Colonic mucosa (tissue), 4 donors: ENCODE data around the gene TMED4. TPM values are rescaled to one million over a fixed set of nuclear protein-coding genes. Genes with fewer than 3 reads are reported as not detected.

Experiments used
- DNase-seq: peaks from one replicate; pipeline ENCODE4 v3.0.0-alpha.2; 2020
- H3K27ac ChIP-seq: fragments of 200-600 bp; one replicate; pipeline ENCODE4 v1.8.0; 2021
- H3K27me3 ChIP-seq: fragments of 200-600 bp; one replicate; pipeline ENCODE4 v1.8.0; 2021
- H3K36me3 ChIP-seq: fragments of 200-600 bp; one replicate; pipeline ENCODE4 v1.8.0; 2021
- H3K4me1 ChIP-seq: fragments of 200-600 bp; one replicate; pipeline ENCODE4 v1.8.0; 2021; ENCODE audit warnings: mild to moderate bottlenecking
- H3K4me3 ChIP-seq: fragments of 200-600 bp; one replicate; pipeline ENCODE4 v1.8.0; 2021
- H3K9ac ChIP-seq, 2 donors: one replicate each; pipeline ENCODE4 v1.7.0; 2013; ENCODE audit warnings: control low read depth in 2 of 2, low read depth in 2 of 2, low read length in 2 of 2
- H3K9me3 ChIP-seq: fragments of 200-600 bp; one replicate; pipeline ENCODE4 v1.8.0; 2021
- intact Hi-C: fragments of 100-400 bp; cut with DNase I; formaldehyde crosslinking; loops from one replicate; pipeline ENCODE4 v1.14.1; 2022
- total RNA-seq, 2 donors: library from RNA; stranded (reverse); fragmentation: NEBNext Ultra II Directional in 1 of 2; extraction: Animal tissue kit (Norgen Biotek cat#: 25700) in 1 of 2; gene quantifications; one replicate each; pipeline ENCODE4 v1.2.1, GENCODE V29; 2021
- TF ChIP-seq, protein P1 (sequence below): fragments of 200-600 bp; IDR thresholded peaks from one replicate; pipeline ENCODE4 v1.8.0; 2022; ENCODE audit warnings: antibody characterized with exemption, mild to moderate bottlenecking
- donor health status: healthy.
- donor health status: DM: no; HTN: no; CAD: no.
- donor health status: DM: no; HTN: no; CAD: no.

The TMED4 gene
- total RNA-seq, 2 donors from 2014 or later = 81.7 to 96.9 TPM

DNA sequence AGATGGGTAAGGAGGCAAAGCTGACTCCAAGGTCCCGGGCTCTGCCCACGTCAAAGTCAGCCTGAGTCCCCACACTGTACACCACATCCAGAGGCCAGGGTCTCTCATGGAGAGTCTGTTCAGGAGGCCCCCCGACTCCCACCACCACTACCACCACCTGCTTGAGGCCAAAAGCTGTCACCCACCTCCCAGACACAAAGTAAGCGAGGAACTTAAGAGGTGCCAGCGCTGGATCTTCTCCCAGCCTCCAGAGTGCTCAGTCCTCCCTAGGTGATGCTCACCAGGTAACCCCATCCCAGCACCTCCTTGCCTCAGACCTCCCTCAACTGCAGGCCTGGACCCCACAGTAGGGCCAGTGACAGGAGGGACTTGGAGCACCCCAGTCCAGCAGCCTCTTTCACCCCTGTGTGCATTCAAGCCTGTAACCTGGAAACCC, 41.4 kb downstream of the TMED4 start:
- H3K9me3 ChIP-seq = no peaks in the 10 kb centered on the region
- intact Hi-C loops = no loop called here
- H3K36me3 ChIP-seq = no peaks in the 10 kb centered on the region
- H3K4me3 ChIP-seq = no peak overlapping the region
- DNase-seq = no peak
- TF ChIP-seq, protein P1, sequence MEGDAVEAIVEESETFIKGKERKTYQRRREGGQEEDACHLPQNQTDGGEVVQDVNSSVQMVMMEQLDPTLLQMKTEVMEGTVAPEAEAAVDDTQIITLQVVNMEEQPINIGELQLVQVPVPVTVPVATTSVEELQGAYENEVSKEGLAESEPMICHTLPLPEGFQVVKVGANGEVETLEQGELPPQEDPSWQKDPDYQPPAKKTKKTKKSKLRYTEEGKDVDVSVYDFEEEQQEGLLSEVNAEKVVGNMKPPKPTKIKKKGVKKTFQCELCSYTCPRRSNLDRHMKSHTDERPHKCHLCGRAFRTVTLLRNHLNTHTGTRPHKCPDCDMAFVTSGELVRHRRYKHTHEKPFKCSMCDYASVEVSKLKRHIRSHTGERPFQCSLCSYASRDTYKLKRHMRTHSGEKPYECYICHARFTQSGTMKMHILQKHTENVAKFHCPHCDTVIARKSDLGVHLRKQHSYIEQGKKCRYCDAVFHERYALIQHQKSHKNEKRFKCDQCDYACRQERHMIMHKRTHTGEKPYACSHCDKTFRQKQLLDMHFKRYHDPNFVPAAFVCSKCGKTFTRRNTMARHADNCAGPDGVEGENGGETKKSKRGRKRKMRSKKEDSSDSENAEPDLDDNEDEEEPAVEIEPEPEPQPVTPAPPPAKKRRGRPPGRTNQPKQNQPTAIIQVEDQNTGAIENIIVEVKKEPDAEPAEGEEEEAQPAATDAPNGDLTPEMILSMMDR = no peak
- no peak overlapping the region for H3K9ac ChIP-seq
- H3K27me3 ChIP-seq = no peaks in the 10 kb centered on the region
- H3K4me1 ChIP-seq = no peaks in the 10 kb centered on the region
- no peak overlapping the region for H3K27ac ChIP-seq

DNA sequence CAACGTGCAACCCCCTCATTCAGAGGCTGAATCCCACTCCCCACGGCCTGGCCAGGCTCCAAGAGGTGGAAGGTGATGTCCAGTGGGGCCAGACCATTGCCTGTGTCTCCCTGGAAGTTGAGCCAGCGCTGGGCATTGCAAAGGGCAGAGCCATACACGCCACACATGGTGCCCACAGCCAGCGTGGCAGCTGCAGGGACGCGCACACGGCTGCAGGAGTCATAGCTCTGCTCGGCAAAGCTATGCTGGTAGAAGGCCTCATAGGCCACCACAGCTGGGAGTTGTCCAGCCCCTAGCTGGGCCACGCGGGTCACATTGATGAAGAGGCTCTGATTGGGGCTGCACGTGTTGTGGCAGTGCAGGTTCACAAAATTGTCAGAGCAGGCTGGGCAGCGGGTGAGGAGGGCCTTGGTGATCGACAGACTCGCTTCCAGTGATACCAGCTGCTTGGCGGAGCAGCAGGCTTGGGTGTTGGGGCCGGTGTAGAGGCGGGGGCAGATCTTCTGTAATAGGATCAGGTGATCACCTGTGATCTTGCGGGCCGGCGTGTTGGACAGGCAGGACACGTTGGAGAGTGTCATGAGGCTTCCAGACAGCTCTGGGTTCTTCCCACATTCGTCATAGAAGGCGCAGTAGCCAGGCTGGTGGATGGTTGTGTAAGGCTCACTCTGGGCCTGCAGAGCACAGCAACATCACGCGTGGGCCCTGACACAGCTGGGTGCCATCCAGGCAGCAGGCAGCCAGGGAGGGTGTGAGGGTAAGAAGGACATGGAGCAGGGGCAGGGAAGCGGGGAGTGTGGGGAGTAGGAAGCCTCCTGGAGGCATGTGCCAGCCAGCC, 42.1 kb downstream of the TMED4 start:
- Histone ChIP-seq H3K4me3 (no peak overlapping the region), H3K27me3 (no peaks in the 10 kb centered on the region), H3K9ac (no peak overlapping the region), H3K4me1 (no peaks in the 10 kb centered on the region), H3K27ac (no peak overlapping the region), H3K9me3 (no peaks in the 10 kb centered on the region), H3K36me3 (no peaks in the 10 kb centered on the region)
- intact Hi-C loops = no loop called here
- DNase-seq = no peak
- TF ChIP-seq, protein P1 = no peak

DNA sequence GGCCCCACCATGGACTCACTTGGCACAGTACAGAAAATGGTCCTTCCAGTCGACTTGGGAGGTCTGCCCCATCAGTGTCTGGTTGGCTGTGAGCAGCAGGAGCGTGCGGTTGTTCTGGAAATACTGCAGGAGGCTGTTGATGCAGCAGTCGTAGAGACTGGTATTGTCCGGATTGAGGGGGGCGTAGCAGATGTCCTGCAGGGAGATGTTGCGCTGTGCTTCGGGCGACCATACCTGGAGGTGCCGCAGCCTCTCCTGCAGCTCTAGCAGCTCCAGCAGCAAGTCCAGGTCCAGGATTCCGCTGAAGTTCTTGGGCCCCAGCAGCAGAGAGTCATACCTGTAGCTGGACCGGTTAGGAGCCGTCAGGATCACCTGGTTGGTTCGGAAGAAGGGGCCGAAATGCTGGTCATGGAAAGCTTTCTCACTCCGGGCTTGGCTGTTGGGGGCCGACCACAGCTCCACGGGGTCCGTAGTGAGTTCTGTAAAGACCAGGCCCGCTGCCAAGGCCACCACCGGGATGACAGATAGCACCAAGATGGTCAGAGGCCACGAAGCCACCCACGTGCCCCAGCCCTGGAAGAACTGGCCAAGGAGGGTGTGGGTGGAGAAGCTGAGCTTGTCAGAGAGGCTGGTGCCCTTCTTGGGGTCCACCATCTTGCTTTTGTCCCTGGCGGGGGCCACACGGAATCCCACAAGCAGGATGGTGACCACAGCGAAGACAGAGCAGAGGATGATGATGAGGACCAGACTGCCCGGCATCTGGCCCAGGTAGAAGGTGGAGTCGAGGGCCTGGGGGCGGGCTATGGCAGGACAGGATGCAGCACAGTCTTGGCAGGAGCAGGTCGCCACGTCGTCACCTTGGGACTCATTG, 43.0 kb downstream of the TMED4 start:
- no peak for DNase-seq
- TF ChIP-seq, protein P1 = no peak
- Histone ChIP-seq H3K36me3 (no peaks in the 10 kb centered on the region), H3K4me3 (no peak overlapping the region), H3K9me3 (no peaks in the 10 kb centered on the region), H3K4me1 (no peaks in the 10 kb centered on the region), H3K9ac (no peak overlapping the region), H3K27me3 (no peaks in the 10 kb centered on the region), H3K27ac (no peak overlapping the region)
- intact Hi-C loops = no loop called here

DNA sequence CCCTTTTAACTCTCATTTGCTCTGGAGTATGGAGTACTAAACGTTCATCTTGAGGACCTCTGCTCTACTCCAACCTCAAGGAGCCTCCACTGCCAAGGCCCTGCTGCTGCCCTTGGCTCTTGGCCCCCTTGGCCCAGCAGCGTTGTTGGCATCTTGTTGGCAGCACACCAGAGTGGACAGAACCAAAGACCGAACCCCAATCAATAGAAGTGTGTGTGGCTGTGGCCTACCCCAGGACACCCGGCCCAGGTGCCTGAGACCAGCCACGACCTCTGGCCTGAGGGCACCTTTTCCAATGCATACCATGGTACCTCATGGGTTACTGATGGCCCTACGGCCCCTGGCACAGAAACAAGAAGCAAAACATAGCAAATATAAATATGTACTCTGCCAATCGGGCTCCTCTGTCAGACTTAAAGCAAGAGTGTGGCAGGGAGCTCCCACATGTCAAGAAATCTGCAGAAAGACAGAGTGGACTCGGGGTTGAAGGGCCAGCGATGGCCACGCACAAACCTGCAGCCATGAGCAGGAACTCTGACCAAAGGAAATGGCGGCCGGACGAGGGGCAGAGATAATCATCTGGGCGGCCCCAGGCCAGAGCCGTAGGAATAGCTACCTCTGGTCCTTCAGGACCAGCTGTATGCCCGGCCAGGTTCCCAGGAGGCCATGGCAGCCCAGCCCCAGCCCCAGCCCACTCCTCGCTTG, 43.8 kb downstream of the TMED4 start:
- no peak overlapping the region for H3K4me3 ChIP-seq
- H3K27me3 ChIP-seq = no peaks in the 10 kb centered on the region
- intact Hi-C loops = no loop called here
- H3K9me3 ChIP-seq = no peaks in the 10 kb centered on the region
- H3K9ac ChIP-seq = no peak overlapping the region
- no peak for DNase-seq
- H3K36me3 ChIP-seq = no peaks in the 10 kb centered on the region
- H3K27ac ChIP-seq = no peak overlapping the region
- TF ChIP-seq, protein P1 = no peak
- H3K4me1 ChIP-seq = no peaks in the 10 kb centered on the region

DNA sequence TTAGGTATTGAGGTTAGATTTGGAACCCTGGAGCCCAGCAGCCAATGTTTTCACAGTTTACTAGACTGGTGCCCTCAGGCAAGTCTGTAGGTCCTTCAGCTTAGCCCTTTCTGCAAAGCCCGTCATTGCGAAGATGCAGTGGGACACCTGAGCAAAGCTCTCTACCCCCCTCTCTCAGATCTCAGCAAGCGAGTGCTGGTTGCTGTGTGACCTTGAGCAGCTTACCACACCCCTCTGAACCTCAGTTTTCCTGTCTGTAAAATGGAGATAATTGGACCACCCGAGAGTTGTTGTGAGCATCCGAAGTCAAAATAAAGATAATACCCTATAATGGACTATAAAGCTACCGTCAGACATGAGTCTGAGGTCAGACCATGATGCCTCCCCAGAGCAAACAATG, 44.6 kb downstream of the TMED4 start:
- H3K27ac ChIP-seq = no peak overlapping the region
- H3K27me3 ChIP-seq = no peaks in the 10 kb centered on the region
- no peak overlapping the region for H3K4me3 ChIP-seq
- no peaks in the 10 kb centered on the region for H3K9me3 ChIP-seq
- H3K4me1 ChIP-seq = no peaks in the 10 kb centered on the region
- TF ChIP-seq, protein P1 = no peak
- H3K36me3 ChIP-seq = no peaks in the 10 kb centered on the region
- no peak for DNase-seq
- H3K9ac ChIP-seq = no peak overlapping the region
- intact Hi-C loops = no loop called here
